ENCODE data around the gene PABPC3. TPM values are rescaled to one million over a fixed set of nuclear protein-coding genes. Genes with fewer than 3 reads are reported as not detected.
A peak's percentile ranks its signal among the peaks of the same experiment; 100 is the strongest.

PABPC3 gene
- total RNA-seq, 1 donor from 2014 or later: 0.22 TPM

- Mint-ChIP-seq H3K4me3 (ENCODE audit: unreplicated experiment) (no peak overlapping the region), H3K27me3 (ENCODE audit: low read depth) (peaks cover 45% of the 10 kb centered on the region), H3K9me3 (ENCODE audit: low read depth) (no peaks in the 10 kb centered on the region), H3K36me3 (ENCODE audit: low read depth) (no peaks in the 10 kb centered on the region), H3K27ac (ENCODE audit: unreplicated experiment) (no peak overlapping the region), H3K4me1 (ENCODE audit: low read depth) (no peaks in the 10 kb centered on the region)
- TF ChIP-seq CTCF (IDR thresholded peaks at IDR 0.05): no peak
- DNase-seq (ENCODE audit: low spot score): no peak
Observed at GRCh38 chr13:25110956-25111584, 15.1 kb downstream of the PABPC3 start.

GRCh38 chr13:25111585-25111956, 15.6 kb downstream of the PABPC3 start:
- Mint-ChIP-seq H3K27me3 (ENCODE audit: low read depth) (peaks cover 41% of the 10 kb centered on the region), H3K36me3 (ENCODE audit: low read depth) (no peaks in the 10 kb centered on the region), H3K4me1 (ENCODE audit: low read depth) (no peaks in the 10 kb centered on the region), H3K27ac (ENCODE audit: unreplicated experiment) (no peak overlapping the region), H3K4me3 (ENCODE audit: unreplicated experiment) (no peak overlapping the region), H3K9me3 (ENCODE audit: low read depth) (no peaks in the 10 kb centered on the region)
- DNase-seq (ENCODE audit: low spot score): no peak
- TF ChIP-seq CTCF (IDR thresholded peaks at IDR 0.05): no peak

- no peak for TF ChIP-seq CTCF (IDR thresholded peaks at IDR 0.05)
- no peaks in the 10 kb centered on the region for H3K4me1 Mint-ChIP-seq (ENCODE audit: low read depth)
- no peaks in the 10 kb centered on the region for H3K9me3 Mint-ChIP-seq (ENCODE audit: low read depth)
- H3K4me3 Mint-ChIP-seq (ENCODE audit: unreplicated experiment): no peak overlapping the region
- no peaks in the 10 kb centered on the region for H3K36me3 Mint-ChIP-seq (ENCODE audit: low read depth)
- peaks cover 46% of the 10 kb centered on the region for H3K27me3 Mint-ChIP-seq (ENCODE audit: low read depth)
- H3K27ac Mint-ChIP-seq (ENCODE audit: unreplicated experiment): no peak overlapping the region
- DNase-seq (ENCODE audit: low spot score): no peak
Observed at GRCh38 chr13:25112695-25113255, 16.8 kb downstream of the PABPC3 start.

DNA sequence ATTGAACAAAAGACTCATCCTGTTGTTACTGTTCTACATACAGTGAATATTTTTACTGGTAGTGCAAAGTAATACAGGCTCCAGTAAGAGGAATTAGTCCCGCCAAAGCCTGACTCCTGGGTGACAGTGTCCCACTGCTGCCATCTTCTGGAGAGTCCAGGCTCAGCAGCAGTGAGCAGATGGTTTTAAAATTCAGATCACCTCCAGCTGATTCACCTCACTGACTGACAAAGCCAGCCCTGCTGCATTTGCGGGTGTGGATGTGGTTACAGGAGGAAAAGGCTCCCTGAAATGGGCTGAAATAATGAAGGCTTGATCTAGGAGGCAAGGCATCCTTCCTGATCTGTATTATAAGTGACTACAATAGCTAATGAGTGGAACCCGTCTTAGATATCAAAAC, 18.3 kb downstream of the PABPC3 start:
- Mint-ChIP-seq H3K27ac (ENCODE audit: unreplicated experiment) (no peak overlapping the region), H3K4me3 (ENCODE audit: unreplicated experiment) (no peak overlapping the region), H3K4me1 (ENCODE audit: low read depth) (no peaks in the 10 kb centered on the region), H3K36me3 (ENCODE audit: low read depth) (no peaks in the 10 kb centered on the region), H3K9me3 (ENCODE audit: low read depth) (no peaks in the 10 kb centered on the region), H3K27me3 (ENCODE audit: low read depth) (peaks cover 46% of the 10 kb centered on the region)
- TF ChIP-seq CTCF (IDR thresholded peaks at IDR 0.05): peak; percentile 89
- DNase-seq (ENCODE audit: low spot score): no peak

DNA sequence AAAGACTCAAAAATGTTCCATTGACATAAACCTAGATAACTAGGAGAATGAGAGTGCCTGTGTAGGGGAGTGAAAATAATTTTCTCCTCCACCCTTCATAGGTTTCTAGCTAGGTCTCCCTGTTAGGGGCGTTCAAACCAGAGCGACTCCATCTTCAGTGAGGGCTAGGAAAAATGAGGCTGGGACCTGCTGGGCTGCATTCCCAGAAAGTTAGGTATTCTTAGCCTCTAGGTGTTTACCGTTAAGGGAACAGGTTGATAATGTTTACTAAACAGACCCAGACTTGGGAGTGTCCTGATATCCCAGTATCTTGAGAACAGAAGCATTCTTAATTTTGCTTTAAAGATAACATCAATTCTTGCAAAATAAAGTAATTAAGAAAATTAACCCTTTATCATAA, 20.1 kb downstream of the PABPC3 start:
- no peak overlapping the region for H3K4me3 Mint-ChIP-seq (ENCODE audit: unreplicated experiment)
- no peaks in the 10 kb centered on the region for H3K9me3 Mint-ChIP-seq (ENCODE audit: low read depth)

More for the DNA sequence above, 20.1 kb downstream of the PABPC3 start:
- no peak for DNase-seq (ENCODE audit: low spot score)
- no peaks in the 10 kb centered on the region for H3K36me3 Mint-ChIP-seq (ENCODE audit: low read depth)
- no peaks in the 10 kb centered on the region for H3K4me1 Mint-ChIP-seq (ENCODE audit: low read depth)
- no peak overlapping the region for H3K27ac Mint-ChIP-seq (ENCODE audit: unreplicated experiment)
- H3K27me3 Mint-ChIP-seq (ENCODE audit: low read depth): peaks cover 35% of the 10 kb centered on the region
- no peak for TF ChIP-seq CTCF (IDR thresholded peaks at IDR 0.05)

Data from chondrocyte (in vitro differentiated cells).